Hematopoietic multipotent progenitor cell treated with erythropoietin and hydrocortisone succinate and interleukin-3 and kit ligand, for 6 days (in vitro differentiated cells): Measurements from ENCODE around the gene NXN.
"Not testable (repeated sequence)": the region's sequence is repeated elsewhere in the genome, so short reads cannot be mapped to it uniquely, and the experiment has no call there.

Experiments used
- DNase-seq: peaks from one replicate; pipeline ENCODE4 v3.0.0-alpha.2; 2015

NXN gene

GRCh38 chr17:978103-979093 lies 1.2 kb downstream of the NXN start:
- DNase-seq = no peak

GRCh38 chr17:977166-977565 lies 2.4 kb downstream of the NXN start:
- DNase-seq = no peak

DNA sequence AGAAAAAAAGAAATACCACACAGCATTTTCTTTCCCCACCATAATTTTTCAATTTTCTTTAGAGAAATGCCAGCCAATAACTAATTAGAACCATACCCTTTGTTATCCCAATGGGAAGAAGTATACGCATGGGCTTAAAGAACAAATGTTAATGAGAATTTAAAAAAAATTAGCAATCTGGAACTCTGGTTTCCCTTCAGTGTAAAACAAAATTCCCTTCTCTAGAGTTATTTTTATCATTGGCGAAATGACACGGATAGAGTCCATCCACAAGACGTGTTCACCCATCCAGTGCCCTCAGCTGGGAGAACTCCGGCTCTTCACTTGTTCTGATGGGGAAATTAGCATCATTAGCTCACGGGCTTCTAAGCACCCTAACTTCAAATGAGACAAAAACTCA lies 3.3 kb downstream of the NXN start:
- DNase-seq = no peak

GRCh38 chr17:975371-975915 lies 4.1 kb downstream of the NXN start:
- no peak for DNase-seq

- DNase-seq = not testable (repeated sequence)
Measured at GRCh38 chr17:974778-975177, 4.8 kb downstream of the NXN start.

DNA sequence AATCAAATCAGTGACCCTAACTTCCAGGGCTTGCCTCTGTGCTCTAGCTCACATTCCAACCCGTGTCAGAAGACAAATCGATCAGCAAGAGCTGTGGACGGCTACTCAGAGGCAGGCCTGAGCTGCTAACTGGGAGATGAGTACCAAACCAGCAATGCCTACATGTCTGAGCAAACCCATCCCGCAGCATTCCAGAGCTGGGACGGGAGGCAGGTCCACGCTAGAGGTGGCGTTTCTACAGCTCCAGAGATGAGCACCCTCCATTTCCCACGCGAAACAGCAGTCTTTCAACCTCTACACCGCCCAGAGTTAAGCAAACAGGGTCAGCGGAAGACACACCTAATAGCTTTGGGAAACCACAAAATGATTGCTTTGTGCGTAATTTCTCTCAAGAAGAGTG lies 6.5 kb downstream of the NXN start:
- DNase-seq = no peak

- not testable (repeated sequence) for DNase-seq
Measured at GRCh38 chr17:971861-972260, 7.7 kb downstream of the NXN start.

DNA sequence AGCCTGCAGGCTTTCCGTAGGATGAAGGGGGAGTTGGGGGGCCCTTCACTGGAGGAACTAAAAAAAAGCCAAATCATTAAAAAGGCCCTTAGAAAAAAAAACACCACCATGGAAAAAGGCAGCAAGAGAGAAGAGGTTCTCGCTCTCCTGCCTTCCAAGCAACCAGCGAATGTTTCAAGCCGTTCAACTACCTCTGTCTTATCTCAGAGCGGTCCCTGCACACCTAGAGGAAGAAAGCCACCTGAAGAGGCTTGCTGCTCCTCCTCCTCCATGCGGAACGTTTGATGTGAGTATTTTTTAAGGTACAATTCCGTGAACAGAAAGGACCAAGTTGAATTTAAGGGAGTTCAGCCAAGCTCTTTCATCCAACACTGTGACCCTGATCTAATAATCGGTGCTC lies 9.2 kb downstream of the NXN start:
- DNase-seq = no peak

- DNase-seq = peak; percentile 21
Measured at GRCh38 chr17:969811-970355, 9.7 kb downstream of the NXN start.

DNA sequence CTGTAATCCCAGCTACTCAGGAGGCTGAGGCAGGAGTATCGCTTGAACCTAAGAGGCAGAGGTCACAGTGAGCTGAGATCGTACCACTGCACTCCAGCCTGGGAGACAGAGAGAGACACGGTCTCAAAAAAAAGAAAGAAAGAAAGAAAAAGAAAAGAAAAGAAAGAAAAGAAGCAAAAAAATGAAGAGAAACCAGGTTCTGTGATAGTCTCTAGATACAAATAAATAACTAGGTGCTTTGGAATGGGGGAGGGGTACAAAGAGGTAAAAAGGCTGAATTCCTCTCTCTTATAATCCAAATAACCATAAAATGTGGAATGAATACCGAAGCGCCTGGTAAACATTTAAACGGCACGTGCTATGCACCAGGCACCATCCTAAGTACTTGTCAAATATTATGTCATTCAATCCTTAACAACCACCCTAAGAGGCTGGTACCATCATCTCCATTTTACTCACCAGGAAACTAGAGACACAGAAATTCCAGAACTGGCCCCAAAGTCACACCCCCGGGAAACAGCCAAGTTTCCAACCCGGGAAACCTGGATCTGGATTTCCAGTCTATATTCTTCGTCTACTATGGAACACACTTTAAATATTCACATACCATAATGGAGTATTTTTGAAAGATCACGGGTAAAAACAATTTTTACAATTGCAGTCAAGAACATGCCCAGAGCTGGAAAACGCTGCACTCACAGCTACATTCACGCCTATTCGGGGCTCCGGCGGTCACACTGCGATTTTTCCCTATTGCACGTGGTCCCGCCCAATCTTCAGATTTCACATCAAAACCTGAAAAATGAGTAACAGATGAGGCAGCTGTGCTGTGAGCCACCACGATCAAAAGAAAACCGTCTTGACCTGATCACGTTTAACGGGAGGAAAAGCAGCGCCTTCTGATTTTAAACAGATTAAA lies 10.5 kb downstream of the NXN start:
- DNase-seq = no peak

DNA sequence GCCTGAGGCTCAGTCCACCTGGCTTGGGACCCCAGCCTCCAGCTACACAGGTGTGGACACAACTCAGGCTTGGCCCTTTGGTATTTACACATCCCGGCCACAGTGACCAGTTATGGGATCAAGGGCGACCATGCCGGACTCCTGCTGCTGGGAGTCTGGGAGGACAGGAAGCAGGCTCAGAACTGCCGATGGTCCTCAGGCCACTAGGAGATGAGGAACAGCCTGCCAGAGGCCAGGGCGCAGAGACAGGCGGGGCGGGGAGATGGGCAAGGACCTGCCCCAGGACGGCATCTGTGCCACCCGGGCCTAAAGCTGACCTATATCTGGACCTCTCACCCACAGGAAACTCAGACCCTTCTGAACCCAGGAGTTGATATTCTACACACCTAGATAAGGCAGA lies 12.5 kb downstream of the NXN start:
- no peak for DNase-seq

- no peak for DNase-seq
Measured at GRCh38 chr17:965311-965989, 14.1 kb downstream of the NXN start.

- DNase-seq = no peak
Measured at GRCh38 chr17:964876-965275, 14.7 kb downstream of the NXN start.

DNA sequence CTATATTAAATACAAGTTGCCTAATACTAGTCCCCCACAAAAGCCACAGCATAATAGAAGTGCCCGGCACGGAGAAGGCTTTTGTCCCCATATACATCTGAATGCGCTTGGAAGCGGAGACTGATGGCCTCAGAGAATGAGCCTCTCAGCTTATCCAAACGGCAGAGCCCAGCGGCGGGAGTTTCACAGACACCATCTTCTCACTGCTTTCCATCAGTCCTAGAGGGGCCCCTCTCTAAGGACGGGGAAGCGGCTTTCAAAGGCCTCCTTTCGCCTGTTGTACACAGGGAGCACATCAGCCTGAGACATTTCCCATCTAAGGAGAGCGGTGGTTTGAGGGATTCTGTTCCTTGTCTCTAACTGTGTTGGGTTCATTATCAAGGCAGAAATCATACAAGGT lies 16.9 kb downstream of the NXN start:
- no peak for DNase-seq

DNA sequence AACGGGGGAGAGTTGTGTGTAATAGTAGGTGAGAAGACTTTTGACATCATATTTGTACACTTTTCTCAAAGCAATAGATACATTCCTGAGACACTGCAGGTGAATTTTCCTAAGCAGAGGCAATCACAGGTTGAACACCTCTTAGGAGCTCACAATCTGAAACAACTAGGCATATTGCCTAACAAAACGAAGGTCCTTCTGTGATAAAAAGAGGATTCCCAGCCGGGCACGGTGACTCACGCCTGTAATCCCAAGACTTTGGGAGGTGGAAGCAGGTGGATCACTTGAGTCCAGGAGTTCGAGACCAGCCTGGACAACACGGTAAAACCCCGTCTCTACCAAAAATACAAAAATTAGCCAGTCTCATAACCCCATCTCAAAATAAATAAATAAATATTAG lies 17.4 kb downstream of the NXN start:
- DNase-seq = no peak

DNA sequence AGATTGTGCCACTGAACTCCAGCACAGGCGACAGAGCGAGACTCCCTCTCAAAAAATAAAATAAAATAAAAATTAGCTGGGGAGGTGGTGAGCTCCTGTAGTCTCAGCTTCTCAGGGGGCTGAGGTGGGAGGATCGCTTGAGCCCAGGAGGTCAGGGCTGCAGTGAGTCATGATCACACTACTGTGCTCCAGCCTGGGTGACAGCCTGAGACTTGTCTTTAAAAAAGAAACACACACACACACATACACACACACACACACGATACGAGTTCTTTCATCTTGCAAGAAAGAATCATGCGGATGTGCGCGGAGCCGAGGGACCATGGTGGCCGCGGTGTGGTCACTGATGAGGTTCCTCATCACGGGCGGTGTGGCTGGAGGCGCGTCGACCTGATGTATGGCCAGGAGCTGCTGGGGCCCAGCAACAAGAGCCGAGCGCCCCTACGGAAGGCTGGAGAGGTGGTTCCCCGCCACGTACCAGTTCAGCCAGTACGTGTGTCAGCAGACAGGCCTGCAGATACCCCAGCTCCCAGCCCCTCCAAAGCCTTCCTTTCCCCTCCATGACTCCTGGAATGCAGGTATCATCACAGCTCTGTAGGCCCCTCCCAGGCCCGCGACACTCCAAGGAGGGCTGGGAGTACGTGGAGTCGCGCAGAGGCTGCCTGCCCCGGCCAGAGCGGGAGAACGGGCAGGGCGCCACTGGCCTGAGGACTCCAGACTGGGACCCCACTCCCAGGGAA lies 20.7 kb downstream of the NXN start:
- DNase-seq = no peak

DNA sequence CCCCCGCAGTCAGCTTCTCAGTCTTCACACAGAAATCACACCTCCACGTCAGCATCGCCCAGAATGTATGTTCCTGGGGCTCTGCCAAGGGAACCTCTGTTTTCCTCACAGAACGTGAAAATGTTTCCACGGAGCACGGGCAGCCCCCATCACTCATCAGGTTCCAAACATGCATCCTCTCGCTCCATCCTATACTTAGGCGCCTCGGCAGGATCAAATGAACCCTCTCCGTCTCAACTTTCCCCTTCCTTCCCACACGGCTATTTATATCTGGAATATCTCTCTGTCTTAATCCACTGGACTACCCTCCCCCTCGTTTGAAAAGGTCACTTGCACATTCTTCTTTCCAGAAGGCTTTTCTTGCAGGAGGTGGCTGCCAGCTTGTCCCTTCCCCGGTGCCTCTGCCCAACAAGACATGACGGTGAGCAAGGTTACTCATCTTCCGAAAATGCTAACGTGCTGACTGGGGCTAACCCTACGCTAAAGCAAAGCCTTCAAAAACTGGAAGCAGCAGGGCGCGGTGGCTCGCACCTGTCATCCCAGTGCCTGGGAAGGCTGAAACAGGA lies 21.6 kb downstream of the NXN start:
- no peak for DNase-seq

GRCh38 chr17:956905-957304 lies 22.7 kb downstream of the NXN start:
- no peak for DNase-seq

DNA sequence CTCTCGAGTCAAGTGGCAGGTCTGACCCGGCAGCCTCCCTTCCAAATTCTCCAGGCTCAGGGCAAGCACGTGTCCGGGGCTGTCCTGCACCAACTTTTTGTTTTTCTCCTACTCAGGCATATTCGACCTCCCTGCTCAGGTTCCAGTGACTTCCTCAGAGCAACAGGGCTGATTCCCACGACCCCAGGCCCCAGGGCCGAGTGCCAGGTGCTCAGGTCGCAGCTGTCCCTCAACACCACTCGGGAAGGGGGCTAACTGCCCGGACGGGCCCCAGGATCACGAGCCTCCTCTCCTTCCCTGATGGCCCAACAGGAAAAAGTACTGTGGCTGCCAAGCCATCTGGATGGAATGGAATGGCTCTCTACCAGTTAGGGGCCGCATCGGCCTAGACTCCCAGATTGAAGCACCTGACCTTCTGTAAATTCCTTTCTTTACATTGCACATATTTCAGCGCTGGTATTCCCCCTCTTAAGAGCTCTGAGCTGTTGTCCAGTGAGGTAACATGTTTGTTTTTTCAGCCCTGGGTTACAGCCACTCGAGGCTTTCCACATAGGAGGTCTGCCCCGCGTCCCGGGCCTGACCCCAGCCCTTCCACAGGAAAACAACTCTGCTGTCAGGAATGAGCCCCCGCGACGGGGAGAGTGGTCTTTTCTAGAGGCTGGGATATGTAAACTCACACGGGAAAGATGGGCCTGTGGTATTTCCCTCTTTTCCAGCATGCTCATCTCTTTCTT lies 25.0 kb downstream of the NXN start:
- no peak for DNase-seq

GRCh38 chr17:953767-954166 lies 25.8 kb downstream of the NXN start:
- no peak for DNase-seq

DNA sequence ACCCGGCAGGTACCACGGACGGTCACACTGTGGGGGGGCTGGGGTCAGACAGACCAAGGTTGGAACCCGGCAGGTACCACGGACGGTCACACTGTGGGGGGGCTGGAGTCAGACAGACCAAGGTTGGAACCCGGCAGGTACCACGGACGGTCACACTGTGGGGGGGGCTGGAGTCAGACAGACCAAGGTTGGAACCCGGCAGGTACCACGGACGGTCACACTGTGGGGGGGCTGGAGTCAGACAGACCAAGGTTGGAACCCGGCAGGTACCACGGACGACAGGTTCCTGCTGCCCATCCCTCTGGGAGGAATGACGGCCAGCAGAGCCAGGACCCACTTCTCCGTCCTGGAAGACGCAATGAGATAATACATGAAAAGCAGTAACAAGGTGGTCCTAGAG lies 27.0 kb downstream of the NXN start:
- not testable (repeated sequence) for DNase-seq
